Type B pancreatic cell (in vitro differentiated cells): Measurements from ENCODE around the gene CEP120. TPM values are rescaled to one million over a fixed set of nuclear protein-coding genes. Genes with fewer than 3 reads are reported as not detected.
A peak's percentile ranks its signal among the peaks of the same experiment; 100 is the strongest.

Source experiments
- DNase-seq: peaks from one replicate; pipeline ENCODE4 v3.0.0; 2021; ENCODE audit warnings: mixed read lengths; ENCODE audit not compliant: unreplicated experiment; ENCODE audit errors: extremely low spot score
- H3K27ac Mint-ChIP-seq: 2 replicates; pipeline ENCODE4 v1.8.0; 2021; ENCODE audit warnings: mild to moderate bottlenecking, mixed read lengths
- H3K27me3 Mint-ChIP-seq: 2 replicates; pipeline ENCODE4 v1.8.0; 2021; ENCODE audit warnings: mixed read lengths
- H3K36me3 Mint-ChIP-seq: 2 replicates; pipeline ENCODE4 v1.8.0; 2021; ENCODE audit warnings: mixed read lengths
- H3K4me1 Mint-ChIP-seq: one replicate; pipeline ENCODE4 v1.8.0; 2021; ENCODE audit warnings: mixed read lengths; ENCODE audit not compliant: unreplicated experiment
- H3K4me3 Mint-ChIP-seq: 2 replicates; pipeline ENCODE4 v1.8.0; 2021; ENCODE audit warnings: mild to moderate bottlenecking, mixed read lengths
- H3K9me3 Mint-ChIP-seq: 2 replicates; pipeline ENCODE4 v1.8.0; 2021; ENCODE audit warnings: mixed read lengths
- total RNA-seq: library from RNA; stranded (reverse); gene quantifications from 2 replicates; pipeline ENCODE4 v1.2.1, GENCODE V29; 2021; ENCODE audit warnings: low replicate concordance
- TF ChIP-seq, protein P1 (sequence below): fragments of 200-600 bp; sonication (generic); conservative IDR thresholded peaks from 2 replicates; pipeline ENCODE4 v1.5.0; 2021; ENCODE audit warnings: antibody characterized with exemption, mild to moderate bottlenecking

Gene CEP120
- total RNA-seq, 1 donor from 2014 or later: 26.9 TPM

DNA sequence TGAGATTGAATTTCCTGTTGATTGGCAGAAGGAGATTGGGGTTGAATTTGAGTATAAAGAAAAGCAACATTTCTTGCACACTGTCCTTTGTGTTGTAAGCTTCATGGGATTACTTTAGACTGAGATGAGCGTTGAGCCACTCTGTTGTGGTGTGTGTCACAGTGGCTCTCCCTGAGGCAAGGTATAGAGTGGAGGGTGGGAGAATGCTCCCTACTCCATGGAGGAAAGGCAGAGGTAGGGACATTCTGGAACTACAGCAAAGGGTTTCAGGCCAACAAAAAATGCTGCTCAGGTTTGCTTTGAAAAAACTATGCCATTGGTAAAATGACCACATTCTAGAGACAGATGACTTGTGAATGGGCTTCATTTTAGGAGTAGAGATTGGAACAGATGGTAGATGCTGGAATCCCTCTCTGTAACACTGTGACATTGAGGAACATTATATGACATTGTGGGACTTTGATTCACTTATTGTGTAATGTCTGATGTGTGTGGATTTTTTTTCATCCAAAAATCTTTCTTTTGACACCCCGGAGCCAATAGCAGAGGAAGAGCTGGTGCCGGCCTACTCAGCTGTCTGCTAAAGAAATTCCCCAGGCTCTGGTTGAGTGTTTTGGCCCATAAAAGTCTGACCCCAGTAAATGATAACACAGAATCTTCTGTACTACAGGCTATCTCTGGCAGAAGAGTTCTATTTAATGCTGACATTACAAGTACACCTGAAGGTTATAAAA is 6.2 kb upstream of the CEP120 start:
- peak overlapping the region; percentile 3 for H3K27ac Mint-ChIP-seq

DNA sequence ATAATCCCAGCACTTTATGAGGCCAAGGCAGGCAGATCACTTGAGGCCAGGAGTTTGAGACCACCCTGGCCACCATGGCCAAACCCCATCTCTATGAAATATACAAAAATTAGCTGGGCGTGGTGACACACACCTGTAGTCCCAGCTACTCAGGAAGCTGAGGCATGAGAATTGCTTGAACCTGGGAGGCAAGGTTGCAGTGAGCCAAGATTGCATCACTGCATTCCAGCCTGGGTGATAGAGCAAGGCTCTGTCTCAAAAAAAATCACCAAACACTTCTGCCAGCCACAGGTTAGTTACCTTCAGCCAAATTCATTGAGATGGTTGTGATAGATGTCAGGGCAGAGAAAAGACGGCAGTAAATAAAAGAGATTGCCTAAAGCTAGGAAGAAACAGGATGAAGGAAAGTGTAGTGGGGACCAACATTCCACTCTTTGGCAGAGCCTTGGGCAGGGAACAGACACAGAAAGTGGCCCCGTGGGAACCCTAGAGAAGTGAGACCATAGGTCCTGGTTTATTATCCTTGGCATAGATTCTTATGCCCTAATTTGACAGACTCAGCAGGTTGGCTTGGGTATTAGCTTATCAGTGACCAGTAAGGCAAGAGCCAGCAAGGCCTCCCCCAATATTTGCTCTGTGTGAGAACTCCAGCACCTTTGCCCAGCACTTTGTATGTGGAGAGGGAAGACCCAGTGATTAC is 5.5 kb upstream of the CEP120 start:
- Mint-ChIP-seq H3K36me3 (no peaks in the 10 kb centered on the region), H3K4me1 (no peaks in the 10 kb centered on the region), H3K27ac (peak overlapping the region; percentile 3), H3K27me3 (no peaks in the 10 kb centered on the region), H3K4me3 (no peak overlapping the region), H3K9me3 (no peaks in the 10 kb centered on the region)
- no peak for DNase-seq
- TF ChIP-seq, protein P1, sequence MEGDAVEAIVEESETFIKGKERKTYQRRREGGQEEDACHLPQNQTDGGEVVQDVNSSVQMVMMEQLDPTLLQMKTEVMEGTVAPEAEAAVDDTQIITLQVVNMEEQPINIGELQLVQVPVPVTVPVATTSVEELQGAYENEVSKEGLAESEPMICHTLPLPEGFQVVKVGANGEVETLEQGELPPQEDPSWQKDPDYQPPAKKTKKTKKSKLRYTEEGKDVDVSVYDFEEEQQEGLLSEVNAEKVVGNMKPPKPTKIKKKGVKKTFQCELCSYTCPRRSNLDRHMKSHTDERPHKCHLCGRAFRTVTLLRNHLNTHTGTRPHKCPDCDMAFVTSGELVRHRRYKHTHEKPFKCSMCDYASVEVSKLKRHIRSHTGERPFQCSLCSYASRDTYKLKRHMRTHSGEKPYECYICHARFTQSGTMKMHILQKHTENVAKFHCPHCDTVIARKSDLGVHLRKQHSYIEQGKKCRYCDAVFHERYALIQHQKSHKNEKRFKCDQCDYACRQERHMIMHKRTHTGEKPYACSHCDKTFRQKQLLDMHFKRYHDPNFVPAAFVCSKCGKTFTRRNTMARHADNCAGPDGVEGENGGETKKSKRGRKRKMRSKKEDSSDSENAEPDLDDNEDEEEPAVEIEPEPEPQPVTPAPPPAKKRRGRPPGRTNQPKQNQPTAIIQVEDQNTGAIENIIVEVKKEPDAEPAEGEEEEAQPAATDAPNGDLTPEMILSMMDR: no peak

More for the DNA sequence above, 6.2 kb upstream of the CEP120 start:
- Mint-ChIP-seq H3K4me1 (no peaks in the 10 kb centered on the region), H3K36me3 (no peaks in the 10 kb centered on the region), H3K9me3 (no peaks in the 10 kb centered on the region), H3K27me3 (no peaks in the 10 kb centered on the region), H3K4me3 (no peak overlapping the region)
- DNase-seq: no peak
- TF ChIP-seq, protein P1: no peak

DNA sequence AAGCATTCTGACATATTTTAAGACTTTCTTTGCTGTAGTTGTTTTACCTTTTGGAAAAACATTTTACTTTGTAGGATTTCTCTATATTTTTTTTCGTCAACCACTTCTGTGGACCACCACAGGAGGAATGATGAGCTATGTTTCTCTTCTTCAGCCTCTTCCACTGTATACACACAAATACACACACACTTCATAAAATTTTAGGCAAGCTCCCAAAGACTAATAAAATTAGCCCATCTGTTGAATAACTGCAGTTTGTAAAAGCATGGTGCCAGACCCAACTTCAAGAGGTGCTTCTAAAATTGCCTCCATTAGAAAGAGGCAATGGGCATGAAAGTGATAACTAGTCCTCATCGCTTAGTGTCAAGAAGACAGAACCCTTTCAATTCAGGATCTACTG is 4.1 kb upstream of the CEP120 start:
- no peaks in the 10 kb centered on the region for H3K36me3 Mint-ChIP-seq
- no peaks in the 10 kb centered on the region for H3K9me3 Mint-ChIP-seq
- no peaks in the 10 kb centered on the region for H3K27me3 Mint-ChIP-seq
- no peaks in the 10 kb centered on the region for H3K4me1 Mint-ChIP-seq
- TF ChIP-seq, protein P1: no peak
- DNase-seq: no peak
- no peak overlapping the region for H3K4me3 Mint-ChIP-seq
- H3K27ac Mint-ChIP-seq: no peak overlapping the region

DNA sequence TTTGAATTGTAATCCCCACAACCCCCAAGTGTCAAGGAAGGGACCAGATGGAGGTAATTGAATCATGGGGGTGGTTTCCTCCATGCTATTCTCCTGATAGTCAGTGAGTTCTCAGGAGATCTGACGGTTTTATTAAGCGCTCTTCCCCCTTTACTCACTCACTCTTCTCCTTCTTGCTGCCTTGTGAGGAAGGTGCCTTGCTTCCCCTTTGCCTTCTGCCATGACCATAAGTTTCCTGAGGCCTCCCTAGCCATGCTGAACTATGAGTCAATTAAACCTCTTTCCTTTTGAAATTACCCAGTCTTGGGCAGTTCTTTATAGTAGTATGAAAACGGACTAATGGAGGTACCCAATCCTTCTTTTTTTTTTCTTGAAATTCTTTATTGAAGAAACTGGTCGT is 2.2 kb upstream of the CEP120 start:
- no peaks in the 10 kb centered on the region for H3K27me3 Mint-ChIP-seq
- TF ChIP-seq, protein P1: no peak
- H3K4me1 Mint-ChIP-seq: peaks cover 1% of the 10 kb centered on the region
- no peaks in the 10 kb centered on the region for H3K36me3 Mint-ChIP-seq
- H3K27ac Mint-ChIP-seq: peak overlapping the region; percentile 60
- DNase-seq: no peak
- no peaks in the 10 kb centered on the region for H3K9me3 Mint-ChIP-seq
- H3K4me3 Mint-ChIP-seq: peak overlapping the region; percentile 72

DNA sequence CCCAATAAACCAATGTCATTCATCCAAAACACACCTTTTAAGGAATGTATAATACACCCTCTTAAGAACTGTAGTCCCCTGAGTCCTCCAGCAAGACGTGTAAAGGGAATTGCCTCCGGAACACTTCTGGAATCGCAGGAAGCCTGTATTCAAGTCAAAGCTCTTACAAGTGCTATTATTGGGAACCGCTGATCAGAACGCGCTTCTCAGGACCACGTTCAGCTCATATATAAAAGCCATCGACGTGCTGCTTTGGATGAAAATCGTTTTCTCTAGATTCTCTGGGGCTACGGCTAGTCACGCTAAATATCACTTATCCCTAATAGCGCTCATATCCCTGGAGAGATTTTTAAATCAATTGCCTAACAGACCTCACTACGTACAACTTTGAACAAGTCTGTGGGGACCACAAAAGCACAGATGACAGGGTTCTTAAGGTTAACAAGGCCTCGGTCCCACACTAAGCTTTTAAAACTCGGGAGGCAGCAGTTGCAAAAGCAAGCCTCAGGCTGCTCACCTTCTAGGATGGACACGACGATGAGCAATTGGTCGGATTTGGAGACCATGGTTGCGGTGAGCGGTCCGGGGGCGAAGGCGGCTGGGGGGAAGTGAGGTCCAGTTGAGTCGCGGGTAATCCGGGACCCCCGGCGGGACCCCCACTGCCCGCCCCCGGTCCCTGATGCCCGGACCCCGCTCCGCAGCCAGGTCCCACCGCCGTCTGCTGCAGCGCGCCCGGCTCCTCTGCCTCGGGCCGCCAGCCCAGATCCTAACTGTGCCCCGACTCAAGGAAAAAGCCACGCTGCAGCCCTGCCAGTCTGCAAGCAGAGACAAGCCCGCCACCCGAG is 548 bp downstream of the CEP120 start:
- Mint-ChIP-seq H3K27ac (peak overlapping the region; percentile 90), H3K4me3 (no peak overlapping the region), H3K4me1 (peaks cover 11% of the 10 kb centered on the region), H3K36me3 (peaks cover 10% of the 10 kb centered on the region), H3K9me3 (no peaks in the 10 kb centered on the region), H3K27me3 (no peaks in the 10 kb centered on the region)
- no peak for DNase-seq
- TF ChIP-seq, protein P1: no peak
